ENCODE results near the gene SLC5A9. TPM values are rescaled to one million over a fixed set of nuclear protein-coding genes. Genes with fewer than 3 reads are reported as not detected.

The SLC5A9 gene
- total and polyA plus RNA-seq, 10 of the 15 experiments (the other 5 are each of a cell fraction or from before 2014, with no cell fraction given): 0.03 TPM; not detected in 9

- TF ChIP-seq POLR2AphosphoS5 (IDR thresholded peaks at IDR 0.05; ENCODE audit: low read length): no peak
- no peak for TF ChIP-seq DPF2 (IDR thresholded peaks at IDR 0.05)
- no peak for TF ChIP-seq ETV6 (conservative IDR thresholded peaks at IDR 0.05 in 1 of 2, IDR thresholded peaks at IDR 0.05 in 1 of 2; ENCODE audit: borderline replicate concordance in 1 of 2, low read depth in 1 of 2)
- TF ChIP-seq ATF7 (IDR thresholded peaks at IDR 0.05; ENCODE audit: low read depth): no peak
- TF ChIP-seq LARP7 (IDR thresholded peaks at IDR 0.05): no peak
- TF ChIP-seq TBL1XR1 (IDR thresholded peaks at IDR 0.05; ENCODE audit: low read depth, low read length): no peak
- TF ChIP-seq SREBF2 (IDR thresholded peaks at IDR 0.05; ENCODE audit: low read length): no peak
- no peak for TF ChIP-seq ESRRA (IDR thresholded peaks at IDR 0.05; ENCODE audit: low read length)
- no peak for TF ChIP-seq CHD4 (IDR thresholded peaks at IDR 0.05)
Observed at GRCh38 chr1:48217856-48218255, 4.7 kb upstream of the SLC5A9 start (continued).

- no peak for TF ChIP-seq MTA2 (IDR thresholded peaks at IDR 0.05; ENCODE audit: low read depth)
- no peak for TF ChIP-seq IRF3 (IDR thresholded peaks at IDR 0.05)
- TF ChIP-seq ATF3 (IDR thresholded peaks at IDR 0.05; ENCODE audit: borderline replicate concordance, extremely low read depth, low read depth, low read length): no peak
- no peak for TF ChIP-seq ZBTB40 (IDR thresholded peaks at IDR 0.05; ENCODE audit: borderline replicate concordance)
- TF ChIP-seq SMC3 (IDR thresholded peaks at IDR 0.05; ENCODE audit: borderline replicate concordance, low read length): no peak
- no peak for TF ChIP-seq TCF12 (IDR thresholded peaks at IDR 0.05; ENCODE audit: low read depth, low read length)
- no peak for TF ChIP-seq TBL1XR1 (IDR thresholded peaks at IDR 0.05; ENCODE audit: low read depth, low read length)
- TF ChIP-seq FOXM1 (IDR thresholded peaks at IDR 0.05; ENCODE audit: low read depth, low read length): no peak
- TF ChIP-seq POLR2A (IDR thresholded peaks at IDR 0.05; ENCODE audit: low read depth, low read length): no peak
- no peak for TF ChIP-seq BCL3 (IDR thresholded peaks at IDR 0.05; ENCODE audit: borderline replicate concordance, insufficient read depth, low read depth, low read length, poor library complexity, severe bottlenecking)
- POLR2A ChIA-PET: no interaction called here
- H3K4me1 ChIP-seq (ENCODE audit: control insufficient read depth, insufficient read depth, low read length): no peaks in the 10 kb centered on the region
- H3K4me3 ChIP-seq: no peak overlapping the region
- no peaks in the 10 kb centered on the region for H4K20me1 ChIP-seq (ENCODE audit: control insufficient read depth, insufficient read depth)
- no peaks in the 10 kb centered on the region for H3K36me3 ChIP-seq (ENCODE audit: control insufficient read depth in 2 of 2, insufficient read depth in 2 of 2, low read length in 1 of 2)
- RAD21 ChIA-PET (ENCODE audit: unreplicated experiment): no interaction called here
- H3K4me2 ChIP-seq (ENCODE audit: control insufficient read depth, insufficient read depth): no peak overlapping the region
- CTCF ChIA-PET: no interaction called here
- DNase-seq (ENCODE audit: low read depth, low spot score) (no peak), ATAC-seq (no peak), FAIRE-seq (no peak)
- intact Hi-C loops (cut with micrococcal nuclease; ENCODE audit: unreplicated experiment) (no loop called here), in situ Hi-C loops (cut with MboI) (no loop called here)
- no peak overlapping the region for H3K27ac ChIP-seq (ENCODE audit: control insufficient read depth, insufficient read depth)
- no peak overlapping the region for H2AFZ ChIP-seq (ENCODE audit: control insufficient read depth, low read depth, low read length)
- no peaks in the 10 kb centered on the region for H3K79me2 ChIP-seq (ENCODE audit: control insufficient read depth, insufficient read depth, low read length)
- no TSS peak for BruUV-seq (replicated peaks)
- SMC1A ChIA-PET (ENCODE audit: uncharacterized antibody, unreplicated experiment): no interaction called here
- no peaks in the 10 kb centered on the region; a peak in 1 of 4 replicates for H3K27me3 ChIP-seq (replicated peaks in 1 of 2; ENCODE audit: control insufficient read depth in 2 of 2, insufficient read depth in 2 of 2, low read length in 1 of 2)
- WGBS (ENCODE audit: insufficient coverage, insufficient replicate concordance, low lambda C conversion rate, missing lambda C conversion rate): 25% methylated on average over 2 of the region's 2 CpGs
- H3K9me3 ChIP-seq (replicated peaks; ENCODE audit: control insufficient read depth, insufficient read depth, low read length): no peaks in the 10 kb centered on the region
- H3K9ac ChIP-seq (ENCODE audit: control insufficient read depth, insufficient read depth, low read length): no peak overlapping the region
Observed at GRCh38 chr1:48219803-48220202, 2.7 kb upstream of the SLC5A9 start.
